ENCODE results near the gene FAM107B.
"Not testable (repeated sequence)": the region's sequence is repeated elsewhere in the genome, so short reads cannot be mapped to it uniquely, and the experiment has no call there.

The FAM107B gene

GRCh38 chr10:14598809-14599764 is 175.6 kb downstream of the FAM107B start:
- DNase-seq: no peak

DNA sequence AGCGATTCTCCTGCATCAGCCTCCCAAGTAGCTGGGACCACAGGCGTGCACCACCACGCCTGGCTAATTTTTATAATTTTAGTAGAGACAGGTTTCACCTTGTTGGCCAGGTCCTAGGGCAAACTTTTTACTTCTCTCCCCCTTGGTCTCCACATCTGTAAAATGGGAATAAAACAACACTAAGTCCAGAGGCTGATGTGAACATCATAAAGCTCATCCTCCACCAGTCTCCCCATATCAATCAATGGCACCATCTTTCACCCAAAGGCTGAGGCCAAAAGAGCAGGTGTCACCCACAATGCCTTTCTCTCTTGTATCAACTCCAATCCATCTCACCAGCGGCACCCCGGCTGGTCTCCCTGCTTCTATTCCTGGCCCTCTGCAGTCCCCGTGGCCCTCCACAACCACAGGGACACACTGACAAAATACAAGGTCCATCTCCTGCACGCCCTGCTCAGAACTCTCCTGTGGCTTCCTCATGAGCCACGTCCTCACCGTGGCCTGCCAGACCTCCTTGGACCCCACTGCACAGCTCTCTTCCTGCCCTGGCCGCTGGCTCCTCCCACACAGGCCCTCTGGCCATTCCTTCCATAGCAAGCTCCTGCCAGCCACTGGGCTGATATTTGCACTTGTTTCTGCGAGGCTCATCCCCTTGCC is 179.0 kb downstream of the FAM107B start:
- no peak for DNase-seq

DNA sequence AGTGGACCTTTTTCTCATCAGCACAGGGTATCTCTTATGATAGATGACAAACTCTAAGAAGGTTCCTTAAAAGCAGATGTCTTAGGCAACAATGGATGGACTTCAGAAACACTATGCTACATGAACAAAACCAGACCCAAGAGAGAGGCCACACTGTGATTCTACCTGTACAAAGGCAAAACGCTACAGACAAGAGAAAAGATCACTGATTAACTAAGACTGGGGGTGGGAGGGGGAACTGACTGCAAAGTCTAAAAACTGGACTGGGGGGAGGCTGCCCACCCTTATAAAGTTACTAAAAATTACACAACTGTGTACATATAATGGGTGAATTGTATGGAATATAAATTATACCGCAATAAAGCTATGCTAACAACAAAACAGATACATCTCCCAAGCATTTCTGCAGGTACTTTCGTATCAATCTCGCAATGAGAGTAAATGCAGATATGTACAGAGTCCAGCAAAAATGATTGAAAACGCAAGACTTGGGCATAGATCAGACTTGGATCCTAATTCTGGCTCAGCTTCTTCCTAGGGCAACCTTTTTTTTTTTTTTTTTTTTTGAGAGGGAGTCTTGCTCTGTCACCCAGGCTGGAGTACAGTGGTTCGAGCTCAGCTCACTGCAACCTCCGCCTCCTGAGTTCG is 179.7 kb downstream of the FAM107B start:
- DNase-seq: no peak

GRCh38 chr10:14593806-14594205 is 180.9 kb downstream of the FAM107B start:
- DNase-seq: no peak

DNA sequence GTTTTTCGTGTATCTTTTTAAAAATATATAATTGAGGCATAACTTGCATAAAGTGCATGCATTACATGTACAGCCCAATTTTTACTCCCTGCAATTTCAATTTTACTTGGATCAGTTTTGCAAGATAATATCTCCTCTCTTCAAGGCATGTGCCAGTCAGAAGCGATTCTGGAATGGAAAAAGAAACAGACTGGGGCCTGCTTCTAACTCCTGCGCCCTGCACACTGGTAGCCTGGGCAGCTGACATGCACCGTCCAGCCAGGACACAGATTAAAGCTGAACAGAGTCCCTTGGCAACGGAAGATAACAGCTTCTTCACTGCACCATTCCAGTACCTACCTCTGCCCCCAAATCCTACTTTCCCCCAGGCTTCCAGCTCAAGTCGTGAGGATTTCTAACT is 182.1 kb downstream of the FAM107B start:
- DNase-seq: no peak

- DNase-seq: no peak
Observed at GRCh38 chr10:14592026-14592425, 182.7 kb downstream of the FAM107B start.

DNA sequence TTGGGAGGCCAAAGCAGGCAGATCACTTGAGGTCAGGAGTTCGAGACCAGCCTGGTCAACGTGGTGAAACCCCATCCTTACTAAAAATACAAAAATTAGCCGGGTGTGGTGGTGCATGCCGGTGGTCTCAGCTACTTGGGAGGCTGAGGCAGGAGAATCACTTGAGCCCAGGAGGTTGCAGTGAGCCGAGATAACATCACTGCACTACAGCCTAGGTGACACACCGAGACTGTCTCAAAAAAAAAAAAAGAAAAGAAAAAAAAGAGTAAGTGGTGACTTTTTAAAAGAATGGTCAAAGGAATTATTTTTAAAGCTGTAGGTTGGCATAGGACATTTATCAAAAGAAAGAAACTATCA is 185.8 kb downstream of the FAM107B start:
- not testable (repeated sequence) for DNase-seq

- DNase-seq: peak; percentile 97
Observed at GRCh38 chr10:14588084-14588937, 186.4 kb downstream of the FAM107B start.

DNA sequence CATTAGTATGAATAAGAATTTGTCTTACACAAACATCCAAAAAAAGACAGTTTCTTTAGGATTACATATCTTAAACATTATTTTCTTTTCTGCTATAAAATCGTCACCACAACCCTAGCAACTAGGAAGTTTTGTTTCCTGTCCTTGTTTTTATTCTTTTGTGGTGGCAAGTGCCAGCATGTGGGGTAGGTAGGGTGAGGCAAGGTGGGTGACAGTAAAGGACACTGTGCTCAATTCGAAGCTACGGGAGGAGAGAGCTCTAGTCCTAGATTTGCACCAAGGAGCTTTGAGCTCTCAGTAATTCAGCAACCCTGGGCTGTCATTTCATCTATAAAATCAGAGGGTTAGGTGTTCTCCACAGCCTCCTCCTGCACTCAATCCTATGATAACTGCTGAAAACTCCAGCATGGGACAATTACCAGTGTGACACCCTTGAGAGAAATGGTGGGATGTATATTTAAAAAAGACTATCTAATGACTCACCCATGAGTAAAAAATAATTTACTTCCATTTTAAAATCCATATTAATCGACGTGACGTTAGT is 187.1 kb downstream of the FAM107B start:
- no peak for DNase-seq

DNA sequence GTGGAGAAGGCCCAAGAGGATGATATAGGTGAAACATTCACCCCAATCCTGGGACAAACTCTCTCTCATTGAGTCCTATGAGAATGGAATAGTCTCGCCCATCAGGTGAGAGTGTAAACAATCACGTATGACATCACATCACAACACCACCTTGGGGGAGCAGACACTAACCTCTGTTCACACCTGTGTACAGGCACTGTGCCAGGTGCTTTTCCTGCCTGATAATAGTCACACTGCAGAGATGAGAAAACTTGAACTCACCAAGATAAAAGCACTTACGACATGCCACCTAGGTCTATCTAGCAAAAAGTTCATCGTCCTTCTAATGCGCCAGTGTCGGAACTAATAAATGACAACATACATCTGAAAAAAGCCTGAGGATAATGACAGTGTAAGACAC is 187.8 kb downstream of the FAM107B start:
- no peak for DNase-seq

GRCh38 chr10:14585287-14586193 is 189.2 kb downstream of the FAM107B start:
- no peak for DNase-seq

DNA sequence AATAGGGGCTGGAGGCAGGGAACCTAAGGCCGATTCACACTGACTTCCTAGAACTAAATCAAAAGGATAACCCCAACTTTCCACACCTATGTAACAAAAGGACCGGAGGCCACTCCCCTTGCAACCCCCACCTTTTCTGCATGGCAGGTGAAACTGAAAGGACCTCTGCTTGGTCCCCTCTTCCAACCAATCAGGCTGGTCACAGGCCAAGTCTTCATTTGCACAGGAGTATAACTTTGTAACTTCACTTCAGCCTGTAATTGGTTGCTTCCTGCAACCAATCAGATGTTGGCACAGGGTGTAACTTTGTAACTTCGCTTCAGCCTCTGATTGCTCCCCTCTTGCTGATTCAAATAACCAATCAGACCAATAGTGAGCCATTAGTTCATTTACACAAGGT is 190.0 kb downstream of the FAM107B start:
- DNase-seq: no peak

DNA sequence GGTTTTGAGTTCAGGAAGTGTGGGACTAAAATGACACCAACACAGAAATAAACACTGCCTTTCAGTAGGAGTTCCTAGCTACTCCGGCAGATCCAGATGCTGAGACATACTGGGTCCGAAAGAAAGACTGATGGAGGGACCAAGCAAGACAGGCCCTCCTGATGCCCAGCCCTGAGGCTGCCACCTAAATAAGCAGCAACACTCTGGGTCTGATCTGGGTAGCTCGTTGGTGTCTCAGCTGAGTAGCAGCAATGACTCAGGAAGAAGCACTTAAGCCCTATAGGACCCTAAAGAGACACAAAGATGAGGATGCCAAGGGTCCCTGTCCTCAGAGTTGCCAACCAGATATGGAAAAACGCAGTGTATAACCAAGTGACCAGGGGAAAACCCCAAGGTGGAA is 190.7 kb downstream of the FAM107B start:
- DNase-seq: no peak

DNA sequence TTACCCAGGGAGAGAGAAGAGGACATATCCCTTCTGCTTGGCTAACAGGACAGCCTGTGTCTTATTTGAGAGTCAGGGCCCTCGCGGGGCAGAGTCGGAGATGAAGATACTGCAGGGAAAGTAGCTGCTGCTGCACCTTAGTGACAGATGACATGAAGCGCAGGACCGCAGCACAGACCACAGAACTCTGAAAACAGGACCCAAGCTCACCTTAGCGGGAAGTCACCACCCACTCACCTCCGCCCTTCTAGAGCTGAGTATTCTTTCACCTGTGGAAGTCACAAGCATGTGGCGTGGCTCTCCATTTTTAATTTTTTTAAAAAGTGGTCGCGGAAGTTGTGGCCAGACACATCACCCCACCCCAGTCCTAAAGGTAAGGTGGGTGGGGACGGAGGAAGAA is 191.4 kb downstream of the FAM107B start:
- DNase-seq: no peak

- DNase-seq: no peak
Observed at GRCh38 chr10:14581553-14582321, 193.0 kb downstream of the FAM107B start.

DNA sequence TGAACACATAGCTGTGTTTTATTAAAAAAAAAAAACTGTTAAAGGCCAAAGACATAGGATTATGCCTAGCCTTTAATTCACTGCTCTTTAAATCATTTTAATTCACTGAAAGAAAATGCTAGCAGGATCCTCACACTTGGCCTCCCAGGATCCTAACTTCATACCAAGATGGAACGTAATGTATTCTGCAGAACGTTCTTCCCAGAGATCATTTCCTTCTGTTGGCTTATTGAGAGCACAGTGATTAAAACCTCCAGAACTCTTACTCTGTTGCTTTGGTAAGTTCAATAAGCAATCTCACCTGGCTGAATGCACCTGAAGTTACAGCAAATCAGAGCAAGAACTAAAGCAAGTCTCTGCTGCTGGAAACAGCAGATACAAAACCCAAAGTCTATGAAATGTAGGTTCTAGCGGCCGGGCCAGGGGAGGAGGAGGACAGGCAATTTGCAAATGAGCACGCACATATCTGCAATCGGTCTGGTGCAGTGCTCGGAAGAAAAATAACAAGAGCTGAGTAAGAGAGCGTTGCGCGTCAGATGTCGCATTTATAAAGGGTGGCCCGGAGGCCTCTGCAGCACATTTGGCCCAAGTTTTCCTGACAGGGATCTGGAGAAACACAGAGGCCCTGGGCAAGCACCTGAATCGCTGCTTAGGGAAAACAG is 193.9 kb downstream of the FAM107B start:
- DNase-seq: no peak

- DNase-seq: no peak
Observed at GRCh38 chr10:14579405-14579804, 195.3 kb downstream of the FAM107B start.

GRCh38 chr10:14578060-14578952 is 196.4 kb downstream of the FAM107B start:
- DNase-seq: no peak

GRCh38 chr10:14574885-14575284 is 199.8 kb downstream of the FAM107B start:
- no peak for DNase-seq
